ENCODE data around the gene UBE2S.

Gene UBE2S

GRCh38 chr19:55389386-55390317, 17.9 kb downstream of the UBE2S start:
- no peak for TF ChIP-seq CTCF (IDR thresholded peaks at IDR 0.05; ENCODE audit: low read depth, low read length, missing control alignments)
- DNase-seq (ENCODE audit: low read depth), result no peak
- in situ Hi-C loops (cut with HindIII; ENCODE audit: low sequenced_read_pairs), result loop anchor here (5.0 kb wide), 2 partner anchors 37 to 212 kb away; partner anchors contain the start of gene COX6B2
- no peak overlapping the region for H3K4me3 ChIP-seq (ENCODE audit: low read depth, low read length)

- no peak for TF ChIP-seq CTCF (IDR thresholded peaks at IDR 0.05; ENCODE audit: low read depth, low read length, missing control alignments)
- in situ Hi-C loops (cut with HindIII; ENCODE audit: low sequenced_read_pairs), result loop anchor here (5.0 kb wide), 1 partner anchor 211 kb away; no protein-coding TSS in a partner anchor
- no peak for DNase-seq (ENCODE audit: low read depth)
- peak overlapping the region; percentile 97 for H3K4me3 ChIP-seq (ENCODE audit: low read depth, low read length)
These were observed 19.7 kb downstream of the UBE2S start for GRCh38 chr19:55387736-55388497.

- no peak for TF ChIP-seq CTCF (IDR thresholded peaks at IDR 0.05; ENCODE audit: low read depth, low read length, missing control alignments)
- in situ Hi-C loops (cut with HindIII; ENCODE audit: low sequenced_read_pairs), result loop anchor here (5.0 kb wide), 1 partner anchor 209 kb away; no protein-coding TSS in a partner anchor
- H3K4me3 ChIP-seq (ENCODE audit: low read depth, low read length), result peak overlapping the region; percentile 97
- no peak for DNase-seq (ENCODE audit: low read depth)
These were observed 21.1 kb downstream of the UBE2S start for GRCh38 chr19:55386493-55386971.

- H3K4me3 ChIP-seq (ENCODE audit: low read depth, low read length), result peak within 1 kb of the TSS; percentile 97
- in situ Hi-C loops (cut with HindIII; ENCODE audit: low sequenced_read_pairs), result loop anchor here (5.0 kb wide), 1 partner anchor 209 kb away; no protein-coding TSS in a partner anchor
- TF ChIP-seq CTCF (IDR thresholded peaks at IDR 0.05; ENCODE audit: low read depth, low read length, missing control alignments), result no peak
- peak; percentile 97 for DNase-seq (ENCODE audit: low read depth)
These were observed 21.7 kb downstream of the UBE2S start, which contains the start of gene RPL28 for GRCh38 chr19:55385724-55386492. Gene RPL28 (plus strand): TSS chr19:55385932. CDS start chr19:55386358, 426 bp downstream.

- no peak for TF ChIP-seq CTCF (IDR thresholded peaks at IDR 0.05; ENCODE audit: low read depth, low read length, missing control alignments)
- H3K4me3 ChIP-seq (ENCODE audit: low read depth, low read length), result peak overlapping the region; percentile 97
- in situ Hi-C loops (cut with HindIII; ENCODE audit: low sequenced_read_pairs), result loop anchor here (5.0 kb wide), 1 partner anchor 208 kb away; no protein-coding TSS in a partner anchor
- peak; percentile 88 for DNase-seq (ENCODE audit: low read depth)
These were observed 22.5 kb downstream of the UBE2S start for GRCh38 chr19:55384920-55385723.
